GM21360 (cell line): Measurements from ENCODE around the gene HSPA5.
"Not testable (repeated sequence)": the region's sequence is repeated elsewhere in the genome, so short reads cannot be mapped to it uniquely, and the experiment has no call there.

ENCODE experiments used
- ATAC-seq: cut with Tn5 transposase; IDR thresholded peaks from one replicate; pipeline ENCODE4 v1.9.1; 2021; ENCODE audit warnings: mild to moderate bottlenecking, moderate library complexity; ENCODE audit not compliant: unreplicated experiment

The HSPA5 gene

GRCh38 chr9:125241000-125241862, at the start of gene HSPA5:
TSS of gene HSPA5 (minus strand) at chr9:125241343. CDS start at chr9:125241126, 217 bp downstream.
- peak; percentile 94 for ATAC-seq

DNA sequence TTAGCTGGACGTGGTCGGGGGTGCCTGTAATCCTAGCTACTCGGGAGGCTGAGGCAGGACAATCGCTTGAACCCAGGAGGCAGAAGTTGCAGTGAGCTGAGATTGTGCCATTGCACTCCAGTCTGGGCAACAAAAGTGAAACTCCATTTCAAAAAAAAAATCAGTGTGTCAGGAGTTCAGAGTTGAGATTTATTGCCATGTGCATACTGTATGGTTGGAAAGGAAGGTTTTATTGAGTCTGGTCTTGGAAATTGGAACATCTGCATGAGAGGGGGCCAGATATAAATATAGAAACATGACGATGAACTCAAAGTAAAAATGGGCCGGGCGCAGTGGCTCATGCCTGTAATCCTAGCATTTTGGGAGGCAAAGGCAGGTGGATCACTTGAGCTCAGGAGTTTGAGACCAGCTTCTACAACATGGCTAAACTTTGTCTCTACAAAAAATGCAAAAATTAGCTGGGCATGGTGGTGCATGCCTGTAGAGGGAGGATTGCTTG, 45.8 kb upstream of the HSPA5 start:
- not testable (repeated sequence) for ATAC-seq

GRCh38 chr9:125284855-125285254, 43.7 kb upstream of the HSPA5 start:
- ATAC-seq = no peak

DNA sequence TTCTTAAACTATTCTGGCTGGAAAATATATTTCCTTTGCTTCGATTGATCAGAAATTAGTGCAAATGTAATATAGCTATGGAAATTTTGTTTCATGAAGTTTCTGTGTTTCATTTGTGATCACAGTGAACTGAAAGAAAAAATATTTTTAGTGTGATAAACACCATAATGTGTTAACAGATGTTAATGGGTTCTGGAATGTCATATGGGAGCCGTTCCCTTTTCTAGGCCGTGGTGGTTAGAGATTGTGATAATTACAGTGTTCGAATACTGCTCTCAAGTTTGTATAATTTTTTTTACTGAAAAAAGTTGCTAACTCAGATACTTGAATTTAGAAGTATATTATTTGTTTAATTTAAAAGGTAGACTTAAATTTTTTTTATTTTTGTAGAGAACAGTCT, 39.8 kb upstream of the HSPA5 start:
- no peak for ATAC-seq

- ATAC-seq = no peak
These were observed 36.3 kb upstream of the HSPA5 start for GRCh38 chr9:125277411-125277810.

DNA sequence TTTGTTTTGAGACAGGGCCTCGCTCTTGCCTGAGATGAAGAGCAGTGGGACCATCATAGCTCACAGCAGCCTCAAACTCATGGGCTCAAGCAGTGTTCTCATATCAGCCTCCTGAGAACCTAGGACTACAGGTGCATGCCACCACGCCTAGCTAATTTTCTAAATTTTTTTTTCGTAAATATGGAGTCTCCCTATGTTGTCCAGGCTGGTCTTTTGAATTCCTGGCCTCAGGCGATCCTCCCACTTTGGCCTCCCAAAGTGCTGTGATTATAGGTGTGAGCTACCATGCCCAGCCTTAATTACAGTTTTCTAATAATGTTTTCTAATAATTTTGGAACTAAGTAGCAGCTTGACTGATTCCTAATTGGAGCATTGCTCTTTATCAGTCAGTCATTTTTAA, 35.6 kb upstream of the HSPA5 start:
- no peak for ATAC-seq

GRCh38 chr9:125272697-125273096, 31.6 kb upstream of the HSPA5 start:
- no peak for ATAC-seq

DNA sequence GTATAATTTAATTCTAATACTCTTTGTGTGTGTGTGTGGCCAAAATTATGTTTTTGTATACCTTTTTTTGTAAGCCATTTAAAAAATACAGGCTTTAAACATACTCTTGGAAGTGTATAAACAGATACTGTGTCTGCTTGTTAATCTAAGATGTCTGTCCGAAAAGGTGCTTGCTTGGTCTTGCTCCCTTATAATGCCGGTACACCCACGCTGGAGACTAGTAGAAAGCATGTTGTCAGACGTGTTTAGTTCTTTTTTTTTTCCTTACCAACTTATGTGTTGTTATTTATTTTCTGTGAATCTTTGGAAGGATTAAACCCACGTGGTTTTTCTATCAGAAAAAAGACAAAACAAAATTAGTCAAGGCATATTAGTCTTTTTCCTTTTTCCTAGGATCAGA, 29.9 kb upstream of the HSPA5 start:
- ATAC-seq = no peak

- no peak for ATAC-seq
These were observed 27.9 kb upstream of the HSPA5 start for GRCh38 chr9:125269014-125269397.

DNA sequence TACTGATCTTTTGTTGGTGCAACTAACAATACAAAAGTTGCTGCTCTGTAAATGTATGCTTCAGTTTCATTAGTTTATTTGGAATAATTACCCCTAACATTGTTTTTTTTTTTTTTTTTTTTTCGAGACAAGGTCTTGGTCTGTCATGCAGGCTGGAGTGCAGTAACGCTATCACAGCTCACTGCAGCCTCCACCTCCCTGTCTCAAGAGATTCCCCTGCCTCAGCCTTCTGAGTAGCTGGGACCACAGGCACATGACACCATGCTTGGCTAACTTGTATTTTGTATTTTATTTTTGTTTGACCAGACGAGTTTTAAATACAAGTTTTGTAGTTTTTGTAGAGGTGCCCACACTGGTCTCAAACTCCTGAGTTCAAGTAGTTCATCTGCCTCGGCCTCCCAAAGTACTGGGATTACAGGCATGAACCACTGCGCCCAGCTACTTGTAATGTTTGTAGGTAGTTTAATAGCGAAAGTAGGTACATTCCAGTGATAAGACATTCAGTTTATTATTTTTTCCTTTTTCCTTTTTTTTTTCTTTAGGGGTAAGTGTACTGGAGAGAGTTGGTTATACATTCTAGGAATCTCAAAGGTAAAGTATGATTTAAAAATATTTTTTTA, 27.4 kb upstream of the HSPA5 start:
- no peak for ATAC-seq

GRCh38 chr9:125264068-125264467, 22.9 kb upstream of the HSPA5 start:
- ATAC-seq = not testable (repeated sequence)

DNA sequence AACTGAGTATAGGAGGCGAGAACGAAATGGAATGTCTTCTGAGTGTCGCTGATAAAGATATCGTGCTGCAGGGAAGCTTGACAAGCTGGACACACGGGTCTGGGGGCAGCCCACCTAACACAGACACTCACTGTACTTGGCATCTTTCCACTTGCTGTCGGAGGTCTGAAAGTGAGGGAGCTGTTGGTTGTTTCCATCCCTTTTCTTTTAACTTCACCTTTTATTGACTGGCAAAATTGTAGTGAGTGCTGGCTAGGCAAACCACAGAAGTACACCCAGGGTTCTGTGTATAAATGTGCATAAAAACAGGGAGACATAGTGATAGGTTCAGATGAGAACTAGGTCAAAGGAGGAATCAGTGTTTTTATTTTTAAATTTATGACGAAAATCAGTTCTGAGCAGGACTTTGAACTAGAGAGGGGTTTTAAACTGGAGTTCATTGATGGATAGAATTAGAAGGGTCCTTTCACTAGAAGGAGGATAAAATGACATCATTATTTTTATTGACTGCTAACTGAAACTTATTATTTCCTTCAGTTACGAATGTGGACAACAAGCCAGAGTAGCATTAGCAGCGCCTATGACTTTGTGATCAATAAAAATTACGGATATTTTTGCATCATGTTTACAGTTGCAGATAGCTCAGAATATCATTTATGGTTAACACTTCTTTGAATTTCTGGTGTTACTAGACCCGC, 21.3 kb upstream of the HSPA5 start:
- ATAC-seq = no peak

GRCh38 chr9:125261501-125262293, 20.6 kb upstream of the HSPA5 start, which contains the start of gene GAPVD1:
TSS of gene GAPVD1 (plus strand) at chr9:125261826. CDS start at chr9:125298922, 37,096 bp downstream.
- peak; percentile 86 for ATAC-seq

- no peak for ATAC-seq
These were observed 19.4 kb upstream of the HSPA5 start for GRCh38 chr9:125260561-125260960.

- no peak for ATAC-seq
These were observed 17.8 kb upstream of the HSPA5 start for GRCh38 chr9:125258832-125259534.

GRCh38 chr9:125258160-125258785, 17.1 kb upstream of the HSPA5 start:
- ATAC-seq = no peak

DNA sequence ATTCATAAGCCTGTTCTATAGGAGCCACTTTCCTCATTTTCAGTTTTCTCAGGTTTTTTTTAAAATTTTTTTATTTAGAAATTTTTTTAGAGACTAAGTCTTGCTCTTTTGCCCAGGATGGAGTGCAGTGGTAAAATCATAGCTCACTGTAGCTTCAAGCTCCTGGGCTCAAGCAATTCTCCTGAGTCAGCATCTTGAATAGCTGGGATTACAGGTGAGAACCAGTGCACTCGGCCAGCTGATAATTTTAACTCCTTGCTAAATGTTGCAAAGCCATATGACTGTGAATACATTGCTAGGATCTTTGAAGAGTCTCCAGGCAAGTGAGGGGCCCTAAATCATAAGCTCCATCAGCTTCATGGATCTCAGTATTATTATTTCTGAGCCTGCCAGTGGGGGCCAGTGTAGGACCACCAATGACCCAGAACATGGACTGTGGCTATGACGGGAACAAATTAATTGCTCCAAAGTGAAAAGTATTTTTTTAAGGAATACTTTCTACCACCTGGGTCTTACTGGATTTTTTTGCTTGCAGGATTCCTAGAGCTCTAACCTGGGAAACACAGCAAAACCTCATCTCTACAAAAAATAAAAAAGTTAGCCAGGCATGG, 14.7 kb upstream of the HSPA5 start:
- no peak for ATAC-seq

GRCh38 chr9:125254231-125254630, 13.1 kb upstream of the HSPA5 start:
- ATAC-seq = no peak

DNA sequence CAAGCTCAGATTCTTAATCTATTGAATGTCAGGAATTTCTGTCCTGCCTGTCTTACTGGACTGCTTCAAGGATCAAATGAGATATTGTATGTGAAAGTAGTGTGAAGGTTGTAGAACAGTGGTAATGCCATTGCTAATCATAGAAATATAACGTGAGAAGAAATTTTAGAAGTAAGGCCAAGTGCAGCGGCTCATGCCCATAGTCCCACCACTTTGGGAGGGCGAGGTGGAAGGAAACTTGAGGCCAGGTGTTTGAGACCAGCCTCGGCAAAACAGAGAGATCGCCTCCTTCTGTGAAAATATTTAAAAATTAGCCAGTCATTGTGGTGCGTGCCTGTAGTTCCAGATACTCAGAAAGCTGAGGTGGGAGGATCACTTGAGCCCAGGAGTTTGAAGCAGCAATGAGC, 5.1 kb upstream of the HSPA5 start:
- ATAC-seq = no peak
